Stimulated activated CD4-positive, alpha-beta T cell treated with anti-CD3 and anti-CD28 coated beads, Interleukin-15, amount 100 ng/mL, for 1 hour (primary cell): ENCODE results near the gene CSNK2A1.

Source experiments
- DNase-seq, 2 donors: peaks; one replicate each; pipeline ENCODE4 v3.0.0-alpha.2; 2020; ENCODE audit warnings: low read depth in 1 of 2, low spot score in 1 of 2

Gene CSNK2A1

DNA sequence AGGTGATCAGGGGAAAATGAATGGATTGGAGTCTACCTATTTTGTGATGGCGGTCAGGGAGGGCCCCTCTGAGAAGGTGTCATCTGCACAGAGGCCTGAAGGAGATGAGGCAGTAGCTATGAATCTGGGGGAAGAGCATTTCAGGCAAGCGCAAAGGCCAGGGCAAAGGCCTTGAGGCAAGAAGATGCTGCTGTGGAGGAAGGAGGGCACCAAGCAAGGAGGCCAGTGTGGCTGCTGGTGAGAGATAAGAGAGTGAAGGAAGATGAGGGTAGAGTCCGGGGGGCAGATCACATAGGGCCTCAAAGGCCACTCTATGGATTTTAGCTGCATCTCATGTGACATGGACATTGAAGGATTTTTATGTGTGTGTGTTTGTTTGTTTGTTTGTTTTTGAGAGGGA lies 20.6 kb upstream of the CSNK2A1 start:
- DNase-seq: no peak

DNA sequence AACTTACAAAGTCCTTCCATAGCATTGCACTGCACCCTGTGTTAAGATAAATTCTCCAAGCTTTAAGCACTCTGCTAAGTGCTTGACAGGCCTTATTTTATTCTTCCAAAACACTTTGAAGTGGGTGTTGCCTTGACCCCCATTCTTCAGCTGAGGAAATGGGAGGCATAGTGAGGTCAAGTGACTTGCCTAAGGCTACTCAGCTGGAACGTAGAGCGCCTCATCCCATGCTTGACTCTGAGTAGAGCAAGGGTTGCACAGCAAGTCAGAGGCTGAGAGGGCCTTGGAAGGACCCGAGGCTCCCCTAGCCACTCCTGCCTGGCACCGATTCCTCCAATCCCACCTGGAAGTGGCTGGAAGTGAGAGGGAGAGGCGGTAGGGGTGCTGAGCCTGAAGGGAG lies 19.6 kb upstream of the CSNK2A1 start:
- no peak for DNase-seq

DNA sequence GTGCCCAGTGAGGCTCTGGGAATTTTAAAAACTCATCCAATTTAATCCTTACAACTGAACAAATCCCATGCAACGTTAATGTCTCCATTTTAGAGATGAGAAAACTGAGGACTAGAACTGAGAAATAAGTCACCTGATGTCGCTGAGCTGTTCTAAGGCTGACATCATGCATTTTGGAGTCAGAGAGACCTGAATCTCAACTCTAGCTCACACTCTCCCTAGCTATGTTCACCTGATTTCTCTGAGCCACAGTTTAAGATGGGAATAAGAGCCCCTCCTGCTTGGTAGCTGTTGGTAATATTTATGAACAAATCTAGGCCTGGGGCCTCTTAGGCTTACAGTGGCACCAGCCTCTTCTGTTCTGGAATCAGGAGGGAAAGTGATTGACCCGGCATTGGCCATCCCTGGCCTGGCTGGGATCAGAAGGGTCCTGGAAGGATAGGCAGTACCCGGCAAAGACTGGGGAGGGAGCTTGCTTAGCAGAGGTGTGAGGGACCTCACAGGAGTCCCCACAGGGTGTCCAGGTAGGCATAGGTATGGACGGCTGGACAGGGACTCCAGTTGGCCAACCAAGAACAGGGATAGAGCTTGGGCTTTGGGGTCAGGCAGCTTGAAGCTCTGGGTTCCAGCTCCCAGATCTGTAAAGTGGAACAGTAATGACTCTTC lies 18.8 kb upstream of the CSNK2A1 start:
- no peak for DNase-seq

DNA sequence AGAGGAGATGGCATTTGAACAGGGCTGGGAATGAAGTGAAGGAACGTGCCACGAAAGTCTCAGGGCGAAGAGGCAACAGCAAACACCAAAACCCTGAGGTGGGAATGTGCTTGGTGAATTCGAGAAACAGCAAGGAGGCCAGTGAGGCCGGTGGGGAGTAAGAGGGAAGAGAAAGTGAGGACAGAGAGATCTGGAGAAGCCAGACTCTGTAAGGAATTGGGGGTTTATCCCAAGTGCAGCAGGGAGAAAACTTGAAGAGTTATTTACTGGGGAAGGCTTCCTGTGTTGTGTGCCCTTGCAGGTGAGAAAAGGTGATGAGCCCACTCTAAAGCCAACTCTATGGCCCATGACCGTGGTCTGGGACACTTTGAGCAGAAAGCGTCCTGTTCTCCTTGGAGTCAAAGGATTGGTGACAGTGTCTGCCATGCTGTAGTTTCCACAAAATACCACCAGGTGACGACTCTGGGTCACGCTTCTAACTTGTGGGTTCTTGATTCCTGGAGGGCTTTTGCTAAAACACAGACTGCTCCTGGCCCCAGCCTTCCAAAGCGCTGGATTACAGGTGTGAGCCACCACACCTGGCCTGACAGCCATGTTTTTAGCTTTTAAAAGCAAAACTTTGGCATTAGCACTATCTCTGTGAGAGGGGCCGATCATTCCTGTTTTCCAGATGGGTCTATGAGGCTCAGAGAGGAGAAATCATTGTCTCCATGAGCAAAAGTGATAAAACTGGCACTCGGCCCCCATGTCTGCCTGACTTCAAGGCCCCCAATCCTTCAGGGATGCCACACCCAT lies 18.0 kb upstream of the CSNK2A1 start:
- peak in 1 of 2 donors; percentile 3 for DNase-seq

DNA sequence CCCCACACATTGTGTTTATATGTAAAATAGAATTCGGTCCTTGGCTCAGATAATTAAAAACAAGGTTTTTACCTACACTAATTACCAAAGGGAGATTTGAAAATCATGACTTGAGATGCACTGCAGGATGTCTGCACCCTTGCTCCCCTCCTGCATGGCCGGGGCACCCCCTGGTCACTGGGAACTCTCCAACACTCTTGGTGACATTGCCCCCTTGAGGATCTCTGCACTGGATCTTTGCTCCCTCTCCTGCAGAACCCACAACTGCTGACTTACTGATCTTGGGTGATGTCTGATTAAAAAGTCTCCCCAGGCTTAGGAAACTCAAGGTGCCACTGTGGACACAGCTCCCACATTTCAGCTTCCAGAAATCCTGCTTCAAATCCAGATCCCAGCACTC lies 17.1 kb upstream of the CSNK2A1 start:
- no peak for DNase-seq

DNA sequence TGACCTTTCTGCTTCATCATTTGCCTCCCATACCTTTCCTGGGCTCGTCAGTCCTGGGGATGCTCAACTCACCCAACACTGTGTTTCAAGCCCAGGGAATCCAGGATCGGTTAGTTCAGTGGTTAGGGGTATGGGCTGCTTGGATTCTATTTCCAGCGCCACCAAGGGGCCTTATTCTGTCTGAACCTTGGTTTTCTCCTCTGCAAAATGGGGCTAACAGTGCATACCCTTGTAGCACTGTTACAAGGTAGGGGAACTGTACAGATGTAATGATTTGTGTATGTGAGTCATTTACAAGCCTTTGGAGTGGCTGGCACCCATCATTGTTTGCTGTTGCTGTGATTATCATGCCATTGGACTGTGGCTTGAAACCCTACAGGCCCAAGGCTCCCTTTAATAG lies 14.5 kb upstream of the CSNK2A1 start:
- no peak for DNase-seq

DNA sequence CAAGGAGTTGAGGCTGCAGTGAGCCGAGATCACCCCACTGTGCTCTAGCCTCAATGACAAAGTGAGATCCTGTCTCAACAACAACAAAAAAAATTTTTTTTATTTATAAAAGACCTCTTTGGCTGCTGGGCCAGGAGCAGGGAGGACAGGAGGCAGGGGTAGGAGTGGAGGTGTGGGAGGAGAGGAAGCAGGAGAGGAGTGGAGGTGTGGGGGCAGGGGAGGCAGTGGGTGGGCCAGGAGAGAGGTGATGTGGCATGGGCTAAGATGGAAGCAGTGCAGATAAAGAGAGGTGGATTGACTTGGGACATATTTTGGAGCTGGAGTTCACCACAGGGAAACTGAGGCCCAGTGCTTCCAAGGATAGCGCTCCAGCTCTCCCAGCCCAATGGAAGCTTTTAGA lies 13.4 kb upstream of the CSNK2A1 start:
- DNase-seq: no peak

DNA sequence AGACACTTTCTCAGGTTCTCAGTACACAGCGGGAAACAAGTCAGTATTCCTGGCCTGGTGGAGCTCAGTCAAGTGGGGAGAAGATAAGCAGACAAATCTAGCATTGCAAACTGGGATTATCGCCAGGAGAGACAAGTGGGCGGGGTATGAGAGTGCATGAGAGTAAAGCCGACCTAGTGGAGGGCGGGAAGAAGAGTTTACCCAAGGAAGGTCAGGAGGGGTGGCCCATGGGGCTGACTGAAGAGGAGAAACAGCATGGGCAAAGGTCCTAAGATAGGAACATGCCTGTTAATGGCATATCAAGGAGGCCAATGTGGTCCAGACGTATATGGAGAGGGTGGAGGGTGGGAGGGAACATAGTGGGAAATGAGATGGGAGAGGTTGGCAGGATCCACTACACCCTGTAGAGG lies 12.4 kb upstream of the CSNK2A1 start:
- DNase-seq: no peak

DNA sequence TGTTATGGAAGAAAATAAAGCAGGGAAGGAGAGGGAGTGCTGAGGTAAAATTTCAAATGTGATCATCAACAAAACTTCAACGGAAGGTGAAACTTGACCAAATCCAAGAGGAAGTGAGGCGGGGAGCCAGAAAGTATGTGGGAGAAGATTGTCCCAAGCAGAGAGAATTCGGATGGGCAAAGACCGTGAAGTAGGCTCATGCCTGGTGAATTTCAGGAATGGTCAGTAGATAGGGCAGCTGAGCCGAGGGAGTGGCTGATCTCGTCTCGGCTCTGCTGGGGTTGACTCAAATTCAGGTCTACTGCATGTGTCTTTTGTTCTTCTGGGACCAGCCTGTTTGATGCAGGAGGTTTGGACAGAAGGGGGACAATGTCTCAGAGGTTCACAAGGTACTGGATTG lies 7.0 kb upstream of the CSNK2A1 start:
- no peak for DNase-seq

DNA sequence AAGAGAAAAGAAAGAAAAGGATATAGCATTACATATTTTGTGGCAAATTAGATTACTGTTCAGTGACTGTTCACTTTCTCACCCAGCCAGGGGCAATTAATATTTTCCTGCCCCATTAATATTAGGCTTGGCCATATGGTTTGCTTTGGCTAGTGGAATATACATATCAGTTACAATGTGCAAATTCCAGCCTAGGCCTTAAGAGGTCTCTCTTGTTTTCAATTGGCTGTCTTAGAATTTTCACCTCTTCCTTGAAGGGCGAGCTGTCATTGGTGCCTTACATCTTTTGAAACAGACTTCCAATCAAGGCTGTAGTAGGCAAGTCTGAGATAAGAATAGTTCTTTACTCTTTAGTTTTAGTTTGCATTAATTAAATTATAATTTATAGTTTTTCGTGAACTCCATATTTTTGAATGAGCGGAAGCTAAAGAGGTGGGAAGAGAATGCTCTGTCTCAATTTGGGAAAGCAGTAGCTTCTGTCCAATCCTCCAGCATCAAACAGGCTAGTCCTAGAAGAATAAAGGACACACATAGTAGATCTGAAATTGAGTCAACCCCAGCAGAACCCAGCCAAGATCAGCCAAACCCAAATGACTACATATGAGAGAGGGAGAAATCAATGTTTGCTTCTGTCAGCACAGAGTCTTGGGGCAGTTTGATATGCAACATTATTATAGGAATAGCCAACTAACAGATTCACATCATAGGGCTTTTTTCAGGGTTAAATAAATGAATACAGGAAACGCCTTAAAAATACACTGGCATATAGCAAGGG lies 6.3 kb upstream of the CSNK2A1 start:
- DNase-seq: no peak

DNA sequence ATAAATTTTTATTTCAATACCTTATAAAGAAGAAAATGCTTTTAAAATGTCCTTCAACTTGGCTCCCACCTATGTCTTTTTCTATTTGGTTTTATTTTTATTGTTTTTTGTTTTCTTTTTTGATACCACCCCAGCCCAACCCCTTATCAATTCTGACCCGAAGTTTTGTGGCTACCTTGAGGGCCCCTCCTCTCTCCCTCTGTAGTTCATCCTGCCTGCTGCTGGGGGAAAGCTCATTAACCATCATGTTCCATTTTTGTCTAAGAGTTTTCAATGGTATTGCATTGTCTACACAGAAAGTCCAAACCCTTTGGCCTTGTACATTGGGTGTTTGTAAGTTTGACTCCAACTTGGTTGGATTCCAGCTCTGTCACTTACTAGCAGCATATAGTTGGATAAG lies 5.3 kb upstream of the CSNK2A1 start:
- no peak for DNase-seq

DNA sequence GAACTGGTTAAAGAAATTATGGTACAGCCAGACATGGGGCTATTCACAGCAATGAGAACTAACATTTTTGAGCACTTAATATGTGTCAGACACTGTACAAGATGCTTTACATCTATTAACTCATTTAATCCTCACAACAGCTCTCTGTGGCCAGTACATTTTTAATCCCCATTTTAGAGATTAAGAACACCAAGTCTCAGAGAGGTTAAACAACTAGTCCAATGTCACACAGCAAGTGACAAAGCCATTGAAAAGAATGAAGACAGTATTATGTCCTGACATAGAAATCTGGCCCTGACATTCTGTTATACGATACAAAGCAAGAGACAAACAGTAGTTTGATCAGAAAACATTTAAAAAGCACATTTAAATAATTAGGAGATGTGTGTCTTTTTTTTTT lies 3.8 kb upstream of the CSNK2A1 start:
- no peak for DNase-seq

DNA sequence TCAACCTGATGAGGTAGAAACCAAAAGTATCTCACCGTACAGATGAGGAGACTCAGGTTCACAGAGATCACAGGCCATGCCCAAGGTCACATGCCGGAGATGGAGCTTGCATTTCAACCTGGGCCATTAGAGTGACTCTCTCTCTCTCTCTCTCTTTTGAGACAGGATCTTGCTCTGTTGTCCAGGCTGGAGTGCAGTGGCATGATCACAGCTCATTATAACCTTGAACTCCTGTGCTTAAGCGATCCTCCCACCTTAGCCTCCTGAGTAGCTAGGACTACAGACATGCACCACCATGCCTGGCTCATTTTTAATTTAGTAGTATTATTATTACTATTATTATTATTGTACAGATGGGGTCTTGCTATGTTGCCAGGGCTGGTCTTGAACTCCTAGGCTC lies 2.8 kb upstream of the CSNK2A1 start:
- no peak for DNase-seq

DNA sequence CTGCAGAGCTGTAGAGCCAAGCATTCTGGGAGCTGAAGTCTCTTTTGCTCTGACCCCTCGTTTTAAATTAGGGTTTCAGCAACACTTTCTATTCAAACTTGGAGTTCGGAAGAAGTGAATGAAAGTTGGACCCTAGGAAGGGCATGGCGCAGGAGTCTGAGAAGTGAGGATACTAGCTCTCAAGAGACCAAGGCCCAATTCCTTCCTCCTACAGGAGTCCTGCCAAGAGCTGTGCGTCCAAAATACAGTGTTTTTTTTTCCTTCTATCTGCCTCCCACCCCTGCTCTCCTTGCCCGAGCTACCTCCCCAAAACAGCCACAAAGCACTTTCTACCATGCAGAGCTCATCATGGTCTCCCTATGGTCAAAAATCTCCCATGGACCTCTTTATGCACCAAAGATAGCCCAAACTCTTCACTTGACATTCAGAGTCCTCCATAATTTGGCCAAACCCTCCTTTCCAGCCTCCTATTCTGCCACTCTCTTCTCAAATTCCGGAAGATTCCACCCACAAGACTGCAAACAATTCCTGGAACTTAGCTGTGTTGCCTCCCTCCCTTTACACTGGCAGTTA lies 649 bp upstream of the CSNK2A1 start:
- no peak for DNase-seq

DNA sequence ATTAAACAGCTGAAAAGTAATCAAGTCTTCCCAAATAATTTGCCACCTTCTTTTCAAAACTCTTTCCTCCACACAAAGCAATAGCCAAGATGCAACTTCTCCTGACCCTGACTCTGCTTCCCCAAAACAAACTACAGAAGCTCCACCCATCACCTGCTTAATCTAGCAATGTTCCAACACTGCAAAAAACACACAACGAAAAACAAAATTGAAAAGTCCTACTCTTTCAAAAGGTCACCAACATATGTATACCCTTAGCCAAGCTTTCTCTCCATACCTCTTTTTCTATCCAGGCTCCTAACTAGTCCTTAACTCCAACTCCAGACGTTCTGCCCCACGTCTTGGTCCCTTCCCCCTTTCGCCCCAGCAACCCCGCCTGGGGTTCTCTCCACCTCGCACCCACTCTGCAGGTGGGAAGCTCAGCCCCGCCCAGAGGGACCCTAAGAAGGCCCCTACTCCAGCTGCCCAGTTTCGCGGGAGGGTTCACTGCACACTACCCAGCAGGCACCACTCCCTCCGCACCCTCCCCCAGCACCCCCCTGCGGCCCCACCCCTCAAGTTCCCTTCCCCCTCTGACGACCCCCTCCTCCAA lies 717 bp downstream of the CSNK2A1 start:
- peak in 1 of 2 donors; percentile 14 for DNase-seq

DNA sequence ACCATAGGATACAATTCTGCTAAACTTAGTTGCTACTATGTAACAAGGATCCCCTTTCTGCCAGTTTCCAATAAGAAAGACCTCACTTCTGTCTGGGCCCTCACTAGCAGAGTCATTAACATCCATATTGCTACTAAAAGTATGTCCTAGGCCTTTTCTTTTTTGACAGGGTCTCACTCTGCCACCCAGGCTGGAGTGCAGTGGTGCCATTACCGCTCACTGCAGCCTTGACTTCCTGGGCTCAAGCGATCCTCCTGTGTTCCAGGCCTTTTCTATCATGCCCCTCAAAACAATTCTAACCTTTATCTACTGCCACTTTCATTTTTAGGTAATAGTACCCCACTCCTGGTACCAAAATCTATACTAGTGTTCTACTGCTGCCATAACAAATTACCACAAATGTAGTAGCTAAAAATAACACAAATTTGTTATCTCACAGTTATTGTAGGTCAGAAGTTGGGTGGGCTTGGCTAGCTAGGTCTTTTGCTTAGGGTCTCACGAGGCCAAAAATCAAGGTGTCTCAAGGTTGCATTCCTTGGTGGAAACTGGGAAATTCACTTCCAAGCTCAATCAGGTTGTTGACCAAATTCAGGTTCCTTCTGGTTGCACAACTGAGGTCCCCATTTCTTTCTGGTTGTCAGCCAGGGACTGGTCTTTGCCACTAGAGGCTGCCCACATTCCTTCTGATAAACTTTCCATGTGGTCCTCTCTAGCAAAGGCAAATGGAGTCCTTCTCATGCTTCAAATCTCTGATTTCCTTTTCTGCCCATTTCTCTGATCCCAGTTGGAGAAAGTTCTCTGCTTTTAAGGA lies 3.0 kb downstream of the CSNK2A1 start:
- no peak for DNase-seq

DNA sequence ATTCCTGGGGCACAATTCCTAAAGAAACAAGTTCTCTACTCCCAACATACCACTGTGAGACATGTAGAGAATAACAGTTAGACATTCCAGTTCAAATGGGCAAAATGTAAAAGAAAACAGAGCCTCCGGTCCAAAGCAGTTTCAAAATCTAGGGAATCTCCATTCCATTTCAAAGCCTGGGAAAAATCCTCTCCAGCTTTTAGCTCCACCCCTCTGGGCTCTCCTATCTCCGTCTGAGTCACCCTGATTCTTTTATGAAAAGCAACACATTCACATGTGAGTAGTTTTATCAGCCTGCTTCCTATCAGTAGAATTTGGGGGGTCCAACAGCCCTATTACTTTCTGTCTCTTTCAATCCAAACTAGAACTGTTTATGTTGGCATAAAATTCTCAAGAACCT lies 3.7 kb downstream of the CSNK2A1 start:
- DNase-seq: no peak

DNA sequence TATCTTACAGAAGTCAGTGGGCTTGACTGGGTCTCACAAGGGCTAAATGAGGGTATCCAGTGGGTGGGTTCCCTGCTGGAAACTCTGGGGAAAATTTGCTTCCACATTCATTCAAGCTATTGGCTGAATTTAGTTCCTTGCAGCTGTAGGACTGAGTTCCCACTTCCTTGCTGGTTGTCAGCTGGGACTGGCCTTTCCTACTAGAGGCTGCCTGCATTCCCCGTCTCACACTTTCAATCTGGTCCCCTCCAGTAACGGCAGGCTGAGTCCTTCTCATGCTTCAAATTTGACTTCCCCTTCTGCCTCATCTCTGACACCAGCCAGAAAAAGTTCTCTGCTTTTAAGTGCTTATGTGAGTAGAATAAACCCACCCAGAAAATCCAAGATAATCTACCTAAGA lies 4.4 kb downstream of the CSNK2A1 start:
- no peak for DNase-seq

DNA sequence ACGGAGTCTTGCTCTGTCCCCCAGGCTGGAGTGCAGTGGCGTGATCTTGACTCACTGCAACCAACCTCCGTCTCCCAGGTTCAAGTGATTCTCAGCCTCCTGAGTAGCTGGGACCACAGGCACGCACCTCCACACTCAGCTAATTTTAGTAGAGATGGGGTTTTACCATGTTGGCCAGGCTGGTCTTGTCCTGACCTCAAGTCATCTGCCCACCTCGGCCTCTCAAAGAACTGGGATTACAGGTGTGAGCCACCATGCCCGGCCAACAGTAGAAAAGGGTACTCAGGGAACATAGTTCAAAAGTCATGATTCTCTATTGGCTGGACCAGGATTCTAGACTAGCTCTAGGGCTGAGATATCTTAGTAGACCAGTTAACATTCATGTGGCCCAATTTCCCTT lies 5.6 kb downstream of the CSNK2A1 start:
- no peak for DNase-seq

DNA sequence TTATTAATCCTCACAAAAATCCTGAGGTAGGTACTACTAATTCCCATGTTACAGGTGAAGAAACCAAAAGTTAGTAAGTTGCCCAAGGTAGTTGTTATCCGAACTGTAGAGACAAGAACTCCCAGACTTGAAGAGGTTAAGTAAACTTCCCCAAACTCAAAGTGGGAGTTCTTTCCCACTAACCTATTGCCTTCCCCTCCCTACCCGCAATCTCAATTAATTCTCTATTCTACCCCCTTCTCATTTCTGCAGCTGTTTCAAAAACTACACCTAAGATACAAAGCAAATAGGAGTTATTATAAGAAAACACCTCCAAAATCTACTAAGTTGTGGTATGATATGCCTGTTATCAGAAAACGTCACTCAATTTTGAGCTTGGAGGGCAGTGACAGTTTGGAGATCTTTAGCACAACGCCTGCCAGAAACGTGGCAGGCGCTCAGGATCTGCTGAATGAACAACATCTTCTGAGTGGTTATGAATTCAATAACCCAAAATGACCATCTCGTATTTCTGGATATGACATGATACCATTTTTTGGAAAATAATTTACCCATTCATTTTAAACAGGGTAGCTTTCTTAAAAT lies 7.1 kb downstream of the CSNK2A1 start:
- no peak for DNase-seq
